GM13977 (cell line): Measurements from ENCODE around the gene ZNF296.

Source experiments
- DNase-seq: peaks from one replicate; pipeline ENCODE4 v3.0.0; 2012; ENCODE audit warnings: low spot score
- in situ Hi-C: fragments of 300-500 bp; cut with MboI; formaldehyde crosslinking; loops from one replicate; pipeline ENCODE4 v1.12.0; 2022; ENCODE audit warnings: low sequenced_read_pairs, low pct_unique_long_range_greater_than_20kb, mixed read lengths, inconsistent platforms; ENCODE audit not compliant: unreplicated experiment
- TF ChIP-seq, protein P1 (sequence below): IDR thresholded peaks from 2 replicates; pipeline ENCODE4 v1.5.1; 2012; ENCODE audit warnings: mild to moderate bottlenecking, control low read depth; ENCODE audit not compliant: insufficient read depth; ENCODE audit errors: extremely low read depth, missing control alignments

The ZNF296 gene

DNA sequence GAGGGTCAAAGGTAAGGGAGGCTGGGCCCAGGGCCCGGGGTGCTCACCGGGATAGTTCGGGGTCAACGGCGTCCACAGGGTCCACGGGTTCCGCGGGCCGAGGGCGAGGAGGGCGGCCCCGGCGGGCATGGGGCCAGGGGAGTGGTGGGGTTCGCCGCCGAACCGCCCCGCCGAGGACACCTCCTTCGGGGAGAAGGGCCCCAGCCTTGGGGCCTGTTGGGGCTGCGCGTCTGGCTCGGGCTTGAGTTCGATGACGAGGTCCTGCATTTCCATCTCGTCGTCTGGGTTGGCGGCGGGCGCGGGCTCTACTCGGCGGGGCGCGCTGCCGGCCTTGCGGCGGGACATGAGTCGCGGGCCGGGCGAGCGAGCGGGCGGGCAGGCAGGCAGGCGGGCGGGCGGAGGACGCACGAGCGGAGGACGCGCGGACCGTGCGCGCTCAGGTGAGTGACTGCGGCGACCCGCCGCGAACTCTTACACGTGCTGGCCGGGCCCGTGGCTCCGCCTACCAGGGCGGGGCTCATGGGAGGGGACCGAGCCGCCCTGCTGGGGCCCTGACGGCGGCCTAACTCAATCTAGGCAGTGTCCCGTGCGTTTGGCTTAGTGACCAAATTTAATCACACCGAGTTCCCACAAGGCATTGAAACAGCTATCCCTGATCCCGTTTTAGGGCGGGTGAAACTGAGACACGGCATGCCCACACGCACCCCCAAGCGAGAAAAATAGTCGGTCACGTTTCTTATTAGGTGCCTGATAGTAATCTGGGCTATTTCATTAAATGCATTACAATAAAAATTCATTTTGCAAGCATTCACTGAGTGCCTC, at the start of gene ZNF296:
TSS of gene ZNF296 (minus strand) at position 450 of the 822 bp plus-strand sequence. CDS start at position 345, 105 bp downstream.
- TF ChIP-seq, protein P1, sequence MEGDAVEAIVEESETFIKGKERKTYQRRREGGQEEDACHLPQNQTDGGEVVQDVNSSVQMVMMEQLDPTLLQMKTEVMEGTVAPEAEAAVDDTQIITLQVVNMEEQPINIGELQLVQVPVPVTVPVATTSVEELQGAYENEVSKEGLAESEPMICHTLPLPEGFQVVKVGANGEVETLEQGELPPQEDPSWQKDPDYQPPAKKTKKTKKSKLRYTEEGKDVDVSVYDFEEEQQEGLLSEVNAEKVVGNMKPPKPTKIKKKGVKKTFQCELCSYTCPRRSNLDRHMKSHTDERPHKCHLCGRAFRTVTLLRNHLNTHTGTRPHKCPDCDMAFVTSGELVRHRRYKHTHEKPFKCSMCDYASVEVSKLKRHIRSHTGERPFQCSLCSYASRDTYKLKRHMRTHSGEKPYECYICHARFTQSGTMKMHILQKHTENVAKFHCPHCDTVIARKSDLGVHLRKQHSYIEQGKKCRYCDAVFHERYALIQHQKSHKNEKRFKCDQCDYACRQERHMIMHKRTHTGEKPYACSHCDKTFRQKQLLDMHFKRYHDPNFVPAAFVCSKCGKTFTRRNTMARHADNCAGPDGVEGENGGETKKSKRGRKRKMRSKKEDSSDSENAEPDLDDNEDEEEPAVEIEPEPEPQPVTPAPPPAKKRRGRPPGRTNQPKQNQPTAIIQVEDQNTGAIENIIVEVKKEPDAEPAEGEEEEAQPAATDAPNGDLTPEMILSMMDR: no peak
- DNase-seq: peak; percentile 94
- in situ Hi-C loops: no loop called here

DNA sequence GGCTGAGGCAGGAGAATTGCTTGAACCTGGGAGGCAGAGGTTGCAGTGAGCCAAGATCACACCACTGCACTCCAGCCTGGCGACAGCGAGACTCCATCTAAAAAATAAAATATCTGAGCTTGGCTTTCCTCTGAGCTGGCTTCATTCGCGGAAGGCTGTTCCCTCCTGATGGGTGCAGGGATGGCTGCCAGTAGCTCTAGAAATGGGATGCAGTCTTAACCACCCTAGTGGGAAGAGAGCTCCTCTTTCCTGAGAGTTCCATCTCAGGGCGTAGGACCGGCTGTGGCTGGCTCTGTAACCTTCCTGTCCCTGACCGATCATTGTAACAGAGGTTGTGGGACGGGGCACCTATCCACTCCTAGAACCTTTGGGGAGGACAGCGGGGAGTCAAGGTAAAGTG, 49.1 kb upstream of the ZNF296 start:
- TF ChIP-seq, protein P1: no peak
- DNase-seq: no peak
- in situ Hi-C loops: no loop called here

DNA sequence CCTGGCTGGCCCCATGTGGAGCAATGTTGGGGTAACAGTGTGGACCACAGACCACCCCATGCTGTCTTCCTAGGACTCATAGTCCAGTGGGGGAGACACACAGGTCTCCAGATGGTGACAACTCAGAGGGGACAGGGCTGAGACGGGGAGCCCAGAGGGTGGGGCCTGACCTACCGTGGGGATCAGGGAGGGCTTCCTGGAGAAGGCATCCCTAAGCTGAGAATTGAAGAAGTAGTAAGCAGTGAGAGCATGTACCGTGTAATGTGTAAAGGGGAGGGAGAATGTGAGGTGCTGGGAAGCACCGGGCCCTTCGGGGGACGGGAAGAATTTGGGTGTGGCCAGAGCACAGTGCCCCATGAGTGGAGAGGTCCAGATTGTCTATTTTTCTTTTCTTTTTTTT, 47.7 kb upstream of the ZNF296 start:
- DNase-seq: no peak
- TF ChIP-seq, protein P1: no peak
- in situ Hi-C loops: no loop called here

DNA sequence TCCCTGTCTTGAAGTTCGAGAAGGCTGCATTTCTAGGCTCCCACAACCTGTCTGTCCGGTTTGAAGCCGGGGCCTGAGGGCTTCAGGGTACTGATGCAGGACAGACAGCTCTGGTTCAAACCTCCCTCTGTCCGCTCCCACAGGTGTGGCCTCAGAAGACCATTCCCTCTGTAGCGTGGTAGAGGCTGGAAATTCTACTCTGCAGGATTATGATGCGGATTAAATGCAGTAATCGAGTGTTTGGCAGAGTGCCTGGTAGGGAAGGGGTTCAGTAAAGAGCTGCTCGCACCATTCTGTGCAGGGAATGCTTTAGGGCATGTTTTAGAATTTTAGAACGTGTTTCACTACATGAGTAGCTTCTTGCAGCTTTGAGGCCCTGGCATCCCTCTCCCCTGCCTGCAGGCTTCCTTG, 47.2 kb upstream of the ZNF296 start:
- TF ChIP-seq, protein P1: no peak
- DNase-seq: no peak
- in situ Hi-C loops: no loop called here

DNA sequence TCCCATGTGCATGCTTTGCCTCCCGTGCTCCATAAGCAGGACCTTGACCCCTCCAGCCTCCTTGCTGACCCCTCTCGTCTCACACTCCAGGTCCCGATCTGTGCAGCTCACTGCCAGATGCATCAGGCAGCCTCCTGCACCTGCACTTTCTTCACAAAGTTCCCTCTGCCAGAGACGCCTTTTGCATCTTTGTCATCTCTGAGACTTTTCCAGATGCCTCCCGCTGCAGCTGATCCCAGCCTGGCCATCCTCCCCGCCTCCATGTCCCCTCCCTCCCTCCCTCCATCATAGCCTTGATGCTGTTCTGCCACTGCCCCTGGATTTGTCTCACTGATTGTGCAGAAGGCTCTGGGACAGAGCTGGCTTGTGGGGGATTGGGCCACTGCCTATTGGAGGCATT, 46.6 kb upstream of the ZNF296 start:
- TF ChIP-seq, protein P1: no peak
- no peak for DNase-seq
- in situ Hi-C loops: no loop called here

DNA sequence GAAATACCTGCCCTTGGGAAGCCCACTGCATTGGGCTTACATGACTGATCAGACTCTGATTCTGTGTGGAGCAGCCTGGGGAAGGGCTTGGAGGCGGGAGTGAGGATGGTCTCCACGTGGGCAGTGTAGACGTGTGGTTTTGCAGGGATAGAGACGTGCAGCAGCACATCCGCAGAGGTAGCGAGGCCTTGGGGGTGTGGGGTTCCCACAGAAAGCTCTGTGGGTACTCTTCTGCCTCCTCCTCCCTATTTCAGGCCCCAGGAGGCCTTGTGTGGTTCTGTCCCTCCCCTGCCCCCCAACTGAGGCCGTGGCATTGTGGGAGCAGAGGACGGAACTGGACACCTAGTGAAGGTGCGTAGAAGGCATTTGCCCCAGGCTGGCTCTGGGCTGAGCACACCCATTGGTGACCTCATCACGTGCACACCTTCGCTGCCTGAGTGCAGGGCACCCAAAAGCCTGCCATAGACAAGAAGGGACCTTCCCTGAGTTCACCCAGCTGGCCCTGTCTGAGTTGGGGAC, 45.6 kb upstream of the ZNF296 start:
- TF ChIP-seq, protein P1: no peak
- DNase-seq: no peak
- in situ Hi-C loops: no loop called here
